Uterus (tissue), 4 donors: ENCODE measurements around the gene RAB39B. TPM values are rescaled to one million over a fixed set of nuclear protein-coding genes. Genes with fewer than 3 reads are reported as not detected.

Source experiments
- DNase-seq, 2 donors: peaks; one replicate each; pipeline ENCODE4 v3.0.0-alpha.2; 2019 to 2020
- H3K27ac ChIP-seq, 2 donors: fragments of 200-600 bp; sonication (generic); 1 replicate in 1 of 2; 2 replicates in 1 of 2; pipeline ENCODE4 v1.5.1; 2016 to 2018
- H3K27me3 ChIP-seq, 2 donors: fragments of 200-600 bp; sonication (generic); one replicate each; pipeline ENCODE4 v1.5.1; 2018 to 2019; ENCODE audit warnings: control low read depth in 1 of 2
- H3K36me3 ChIP-seq, 2 donors: fragments of 200-600 bp; sonication (generic); one replicate each; pipeline ENCODE4 v1.5.1; 2019; ENCODE audit warnings: control low read depth in 1 of 2
- H3K4me1 ChIP-seq, 2 donors: fragments of 200-600 bp; sonication (generic); one replicate each; pipeline ENCODE4 v1.5.1; 2018 to 2019; ENCODE audit warnings: control low read depth in 1 of 2
- H3K4me3 ChIP-seq, 2 donors: fragments of 200-600 bp; sonication (generic); 1 replicate in 1 of 2; 2 replicates in 1 of 2; pipeline ENCODE4 v1.5.1; 2018 to 2019; ENCODE audit warnings: mild to moderate bottlenecking in 1 of 2
- H3K9me3 ChIP-seq, 2 donors: fragments of 200-600 bp; sonication (generic); one replicate each; pipeline ENCODE4 v1.5.1; 2019; ENCODE audit warnings: control low read depth in 1 of 2
- CTCF ChIP-seq, 4 experiments: fragments of 200-600 bp in 2 of 4; fragments of 450-650 bp in 2 of 4; sonication (generic) in 2 of 4; IDR thresholded peaks; one replicate each; pipeline ENCODE4 v1.5.1; 2016 to 2019; ENCODE audit warnings: antibody characterized with exemption in 4 of 4, mild to moderate bottlenecking in 2 of 4, moderate library complexity in 1 of 4
- POLR2A ChIP-seq, 2 donors: fragments of 450-650 bp; IDR thresholded peaks; one replicate each; pipeline ENCODE4 v1.6.1; 2016; ENCODE audit warnings: antibody characterized with exemption in 2 of 2, mild to moderate bottlenecking in 1 of 2, moderate library complexity in 1 of 2
- intact Hi-C: fragments of 100-400 bp; cut with DNase I; formaldehyde crosslinking; loops from one replicate; pipeline ENCODE4 v1.15.1; 2023; ENCODE audit warnings: low total_unique reads
- total RNA-seq, 4 donors: library from RNA; depleted of rRNA in 3 of 4; stranded (reverse); fragments of >200 nt in 3 of 4; gene quantifications; one replicate each; pipeline versions ENCODE4 v1.1.0 to v1.2.4, GENCODE V29; 2014 to 2023
- donor health status: DM: yes; HTN: yes; CAD: no.

Gene RAB39B
- total RNA-seq, 4 donors from 2014 or later = 0.24 to 3.5 TPM; not detected in 2

DNA sequence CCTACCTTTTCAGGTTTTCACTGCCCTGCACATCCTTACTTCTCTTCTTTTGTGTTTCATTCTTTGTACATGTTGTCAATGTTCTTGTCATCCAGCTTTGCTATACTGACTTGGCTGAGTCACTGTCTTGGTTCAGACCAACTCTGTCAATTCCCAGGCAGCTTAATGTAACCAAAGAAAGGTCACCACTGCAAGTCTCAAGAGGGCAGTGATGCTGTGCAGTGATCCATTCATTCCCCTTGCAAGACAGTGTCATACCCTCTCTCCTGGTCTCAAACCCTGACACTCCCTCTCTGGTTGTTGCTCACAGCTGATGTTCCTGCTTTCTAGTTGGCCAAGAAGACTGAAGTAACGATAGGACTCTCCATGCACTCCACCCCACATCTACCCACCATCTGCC lies 17.5 kb downstream of the RAB39B start:
- H3K27ac ChIP-seq = no peak overlapping the region
- no peaks in the 10 kb centered on the region for H3K27me3 ChIP-seq
- no peak for TF ChIP-seq POLR2A (IDR thresholded peaks at IDR 0.05)
- no peak for TF ChIP-seq CTCF (IDR thresholded peaks at IDR 0.05)
- DNase-seq = no peak
- H3K9me3 ChIP-seq = no peaks in the 10 kb centered on the region
- H3K4me3 ChIP-seq = no peak overlapping the region
- H3K4me1 ChIP-seq = no peaks in the 10 kb centered on the region
- no peaks in the 10 kb centered on the region for H3K36me3 ChIP-seq
- intact Hi-C loops = no loop called here

- no peak for TF ChIP-seq POLR2A (IDR thresholded peaks at IDR 0.05)
- no peak for TF ChIP-seq CTCF (IDR thresholded peaks at IDR 0.05)
- no peak overlapping the region for H3K4me3 ChIP-seq
- H3K9me3 ChIP-seq = no peaks in the 10 kb centered on the region
- no peak for DNase-seq
- intact Hi-C loops = no loop called here
- H3K27ac ChIP-seq = no peak overlapping the region
- H3K27me3 ChIP-seq = no peaks in the 10 kb centered on the region
- no peaks in the 10 kb centered on the region for H3K4me1 ChIP-seq
- no peaks in the 10 kb centered on the region for H3K36me3 ChIP-seq
Observed at GRCh38 chrX:155242300-155242699, 22.0 kb downstream of the RAB39B start.

- Histone ChIP-seq H3K27me3 (no peaks in the 10 kb centered on the region), H3K4me3 (no peak overlapping the region), H3K36me3 (no peaks in the 10 kb centered on the region), H3K27ac (no peak overlapping the region), H3K4me1 (no peaks in the 10 kb centered on the region), H3K9me3 (no peaks in the 10 kb centered on the region)
- no peak for DNase-seq
- intact Hi-C loops = no loop called here
- TF ChIP-seq CTCF (IDR thresholded peaks at IDR 0.05) (no peak), POLR2A (IDR thresholded peaks at IDR 0.05) (no peak)
Observed at GRCh38 chrX:155237719-155238118, 26.6 kb downstream of the RAB39B start.

- no peaks in the 10 kb centered on the region for H3K9me3 ChIP-seq
- H3K4me3 ChIP-seq = no peak overlapping the region
- no peaks in the 10 kb centered on the region for H3K27me3 ChIP-seq
- no peak for DNase-seq
- no peaks in the 10 kb centered on the region for H3K4me1 ChIP-seq
- H3K27ac ChIP-seq = no peak overlapping the region
- no peaks in the 10 kb centered on the region for H3K36me3 ChIP-seq
- TF ChIP-seq POLR2A (IDR thresholded peaks at IDR 0.05) (no peak), CTCF (IDR thresholded peaks at IDR 0.05) (no peak)
- intact Hi-C loops = no loop called here
Observed at GRCh38 chrX:155235891-155236290, 28.4 kb downstream of the RAB39B start.

- intact Hi-C loops = no loop called here
- no peaks in the 10 kb centered on the region for H3K36me3 ChIP-seq
- H3K27ac ChIP-seq = no peak overlapping the region
- H3K27me3 ChIP-seq = no peaks in the 10 kb centered on the region
- DNase-seq = no peak
- TF ChIP-seq POLR2A (IDR thresholded peaks at IDR 0.05) (no peak), CTCF (IDR thresholded peaks at IDR 0.05) (no peak)
- no peak overlapping the region for H3K4me3 ChIP-seq
- H3K4me1 ChIP-seq = no peaks in the 10 kb centered on the region
- H3K9me3 ChIP-seq = no peaks in the 10 kb centered on the region
Observed at GRCh38 chrX:155231163-155231562, 33.1 kb downstream of the RAB39B start.
